ENCODE measurements around the gene CELF3. TPM values are rescaled to one million over a fixed set of nuclear protein-coding genes. Genes with fewer than 3 reads are reported as not detected.

Gene CELF3
- total RNA-seq, 1 experiment from 2014 or later, result not detected

- CTCF ChIA-PET, result interaction anchor here (0.6 to 4.1 kb wide), 22 partner anchors 8 to 671 kb away, joined by 3 to 53 read pairs (median 12); partner anchors contain the start of genes C2CD4D, CELF3 and MRPL9
- H3K36me3 Mint-ChIP-seq (ENCODE audit: insufficient read depth, unreplicated experiment), result no peaks in the 10 kb centered on the region
- BruUV-seq (replicated peaks), result no TSS peak
- H3K27ac Mint-ChIP-seq (ENCODE audit: low read depth, unreplicated experiment), result no peak overlapping the region
- POLR2A ChIA-PET, result interaction anchor here (0.6 to 2.2 kb wide), 2 partner anchors 12 to 139 kb away, joined by 3 to 6 read pairs; partner anchors contain the start of gene RIIAD1
- H3K9me3 Mint-ChIP-seq (ENCODE audit: unreplicated experiment), result peaks cover 9% of the 10 kb centered on the region
- H3K4me1 Mint-ChIP-seq (ENCODE audit: insufficient read depth, unreplicated experiment), result peaks cover 7% of the 10 kb centered on the region
- TF ChIP-seq CTCF (IDR thresholded peaks at IDR 0.05; ENCODE audit: unreplicated experiment), result no peak
- H3K27me3 Mint-ChIP-seq (ENCODE audit: insufficient read depth, unreplicated experiment), result peaks cover 27% of the 10 kb centered on the region
- intact Hi-C loops (cut with micrococcal nuclease), result loop anchor here (10.0 kb wide), 1 partner anchor 538 kb away; the partner anchor contains the start of genes PIP5K1A and VPS72
- no peak for DNase-seq (ENCODE audit: unreplicated experiment)
- no peak overlapping the region for H3K4me3 Mint-ChIP-seq (ENCODE audit: unreplicated experiment)
These were observed 16.5 kb upstream of the CELF3 start for GRCh38 chr1:151733126-151733525.

DNA sequence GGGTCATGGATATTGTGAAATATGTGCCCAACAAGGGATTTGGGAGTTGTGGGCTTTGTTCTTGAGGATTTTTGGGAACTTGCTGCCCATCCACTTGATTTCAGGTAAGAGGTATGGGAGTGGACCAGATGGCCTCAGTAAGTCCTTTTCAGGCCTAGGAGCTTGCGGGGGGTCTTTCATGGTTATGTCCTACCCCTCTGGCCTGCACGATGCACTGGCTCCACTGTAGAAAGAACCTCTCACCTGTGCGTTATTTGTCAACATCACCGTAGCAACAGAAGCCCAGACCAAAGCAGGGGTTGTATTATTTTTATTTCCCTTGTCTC lies 13.3 kb upstream of the CELF3 start:
- Mint-ChIP-seq H3K27ac (ENCODE audit: low read depth, unreplicated experiment) (no peak overlapping the region), H3K36me3 (ENCODE audit: insufficient read depth, unreplicated experiment) (no peaks in the 10 kb centered on the region), H3K9me3 (ENCODE audit: unreplicated experiment) (no peaks in the 10 kb centered on the region), H3K4me1 (ENCODE audit: insufficient read depth, unreplicated experiment) (peaks cover 2% of the 10 kb centered on the region), H3K4me3 (ENCODE audit: unreplicated experiment) (no peak overlapping the region), H3K27me3 (ENCODE audit: insufficient read depth, unreplicated experiment) (peaks cover 27% of the 10 kb centered on the region)
- POLR2A ChIA-PET, result no interaction called here
- BruUV-seq (replicated peaks), result no TSS peak
- no peak for TF ChIP-seq CTCF (IDR thresholded peaks at IDR 0.05; ENCODE audit: unreplicated experiment)
- no peak for DNase-seq (ENCODE audit: unreplicated experiment)
- CTCF ChIA-PET, result interaction anchor here (0.7 to 2.3 kb wide), 4 partner anchors 8 to 136 kb away, joined by 3 to 10 read pairs (median 6); partner anchors contain the start of gene MRPL9
- intact Hi-C loops (cut with micrococcal nuclease), result loop anchor here (10.0 kb wide), 1 partner anchor 535 kb away; the partner anchor contains the start of genes PIP5K1A and VPS72

DNA sequence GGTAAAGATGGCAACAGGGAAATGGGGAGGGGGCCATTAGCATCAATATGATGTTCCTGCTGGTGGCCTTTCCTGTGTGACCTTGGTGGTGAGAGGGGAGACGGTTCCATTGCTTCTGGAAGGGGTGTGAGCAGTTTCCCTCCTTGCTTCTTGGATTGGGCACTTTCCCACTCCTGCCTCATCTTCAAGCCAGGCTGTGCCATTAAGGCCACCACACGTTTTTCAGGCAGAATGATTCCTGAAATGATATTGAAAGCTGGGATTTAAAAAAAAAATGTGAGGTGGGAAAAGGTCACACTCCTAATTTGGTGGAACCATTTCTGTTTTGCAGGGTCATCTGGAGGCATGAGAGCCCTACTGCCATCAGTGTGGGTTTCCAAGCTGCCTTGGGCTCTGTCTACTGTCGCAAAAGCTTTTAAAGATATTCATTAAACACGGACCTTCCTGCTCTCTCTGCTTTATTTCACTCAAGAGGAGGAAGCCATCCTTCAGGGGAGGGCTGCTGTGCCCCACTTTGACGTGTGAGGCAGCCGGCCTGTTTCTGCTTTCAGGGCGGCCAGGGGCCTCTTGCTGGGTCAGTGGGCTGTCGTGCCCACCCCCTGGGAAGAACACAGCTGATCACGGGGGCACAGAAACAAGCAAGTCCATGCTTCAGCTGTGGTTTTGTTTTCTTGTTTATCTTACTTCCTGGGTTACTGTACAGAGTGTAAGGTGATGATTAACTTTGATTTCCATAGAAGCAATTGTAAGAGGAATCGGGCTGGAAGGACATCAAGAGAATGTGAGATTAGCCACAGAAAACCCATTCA lies 12.8 kb upstream of the CELF3 start:
- no TSS peak for BruUV-seq (replicated peaks)

More for the DNA sequence above, 12.8 kb upstream of the CELF3 start:
- Mint-ChIP-seq H3K27ac (ENCODE audit: low read depth, unreplicated experiment) (no peak overlapping the region), H3K4me3 (ENCODE audit: unreplicated experiment) (no peak overlapping the region), H3K36me3 (ENCODE audit: insufficient read depth, unreplicated experiment) (no peaks in the 10 kb centered on the region), H3K27me3 (ENCODE audit: insufficient read depth, unreplicated experiment) (peaks cover 27% of the 10 kb centered on the region), H3K9me3 (ENCODE audit: unreplicated experiment) (no peaks in the 10 kb centered on the region), H3K4me1 (ENCODE audit: insufficient read depth, unreplicated experiment) (no peaks in the 10 kb centered on the region)
- intact Hi-C loops (cut with micrococcal nuclease), result no loop called here
- DNase-seq (ENCODE audit: unreplicated experiment), result no peak
- ChIA-PET CTCF (interaction anchor here (0.6 to 2.3 kb wide), 5 partner anchors 34 to 421 kb away, joined by 3 to 10 read pairs (median 5); partner anchors contain the start of gene MRPL9), POLR2A (interaction anchor here (0.7 kb wide), 1 partner anchor 10 kb away, joined by 4 read pairs; no protein-coding TSS in a partner anchor)
- no peak for TF ChIP-seq CTCF (IDR thresholded peaks at IDR 0.05; ENCODE audit: unreplicated experiment)
